Sigmoid colon (tissue), 4 donors: Measurements from ENCODE around the gene NISCH.

Experiments
- POLR2A ChIP-seq, 2 donors: fragments of 450-650 bp; IDR thresholded peaks; one replicate each; pipeline ENCODE4 v1.6.1; 2016; ENCODE audit warnings: antibody characterized with exemption in 2 of 2, mild to moderate bottlenecking in 2 of 2, moderate library complexity in 2 of 2
- POLR2AphosphoS5 ChIP-seq, 4 donors: sonication (generic); formaldehyde crosslinking; IDR thresholded peaks; one replicate each; pipeline ENCODE4 v1.6.1; 2017; ENCODE audit warnings: antibody characterized with exemption in 4 of 4
- TF ChIP-seq, protein P1 (sequence below), 4 experiments: fragments of 450-650 bp in 3 of 4; fragments of 200-600 bp in 1 of 4; IDR thresholded peaks; one replicate each; pipeline ENCODE4 v1.5.1; 2016 to 2019; ENCODE audit warnings: antibody characterized with exemption in 4 of 4, mild to moderate bottlenecking in 3 of 4, moderate library complexity in 2 of 4

GRCh38 chr3:52439426-52440248 lies 15.8 kb upstream of the NISCH start:
- TF ChIP-seq, protein P1, sequence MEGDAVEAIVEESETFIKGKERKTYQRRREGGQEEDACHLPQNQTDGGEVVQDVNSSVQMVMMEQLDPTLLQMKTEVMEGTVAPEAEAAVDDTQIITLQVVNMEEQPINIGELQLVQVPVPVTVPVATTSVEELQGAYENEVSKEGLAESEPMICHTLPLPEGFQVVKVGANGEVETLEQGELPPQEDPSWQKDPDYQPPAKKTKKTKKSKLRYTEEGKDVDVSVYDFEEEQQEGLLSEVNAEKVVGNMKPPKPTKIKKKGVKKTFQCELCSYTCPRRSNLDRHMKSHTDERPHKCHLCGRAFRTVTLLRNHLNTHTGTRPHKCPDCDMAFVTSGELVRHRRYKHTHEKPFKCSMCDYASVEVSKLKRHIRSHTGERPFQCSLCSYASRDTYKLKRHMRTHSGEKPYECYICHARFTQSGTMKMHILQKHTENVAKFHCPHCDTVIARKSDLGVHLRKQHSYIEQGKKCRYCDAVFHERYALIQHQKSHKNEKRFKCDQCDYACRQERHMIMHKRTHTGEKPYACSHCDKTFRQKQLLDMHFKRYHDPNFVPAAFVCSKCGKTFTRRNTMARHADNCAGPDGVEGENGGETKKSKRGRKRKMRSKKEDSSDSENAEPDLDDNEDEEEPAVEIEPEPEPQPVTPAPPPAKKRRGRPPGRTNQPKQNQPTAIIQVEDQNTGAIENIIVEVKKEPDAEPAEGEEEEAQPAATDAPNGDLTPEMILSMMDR (IDR thresholded peaks at IDR 0.05): no peak
- TF ChIP-seq POLR2A (IDR thresholded peaks at IDR 0.05): no peak
- TF ChIP-seq POLR2AphosphoS5 (IDR thresholded peaks at IDR 0.05): no peak
